A549 (cell line): ENCODE data around the gene PLEKHD1. TPM values are rescaled to one million over a fixed set of nuclear protein-coding genes. Genes with fewer than 3 reads are reported as not detected.

Experiments
- ATAC-seq, 2 experiments: fragments of 200-7000 bp in 1 of 2; fragments of >200 bp in 1 of 2; cut with Nextera tagmentation in 1 of 2; cut with Tn5 transposase in 1 of 2; 3 replicates each; pipeline versions ENCODE4 v1.8.0 to v1.9.1; 2018 to 2020; ENCODE audit warnings: mild to moderate bottlenecking in 1 of 2, moderate library complexity in 1 of 2
- CTCF ChIA-PET: fragments of 300-600 bp; sonication (Branson Sonifier 250); formaldehyde crosslinking; extraction: SDS; loops from one replicate; lab custom pipeline; 2021; ENCODE audit warnings: antibody characterized with exemption, inconsistent platforms; lab: Yijun Ruan, JAX
- POLR2A ChIA-PET: fragments of 350-600 bp; formaldehyde crosslinking; extraction: SDS; loops from one replicate; lab custom pipeline; 2021; ENCODE audit warnings: antibody characterized with exemption, inconsistent platforms; lab: Yijun Ruan, JAX
- DNase-seq, 2 experiments: peaks; one replicate each; pipeline versions ENCODE4 v3.0.0 to v3.0.0-alpha.2; 2011 to 2016; ENCODE audit warnings: low read depth in 1 of 2, low spot score in 1 of 2
- FAIRE-seq: peaks from 2 replicates; lab custom pipeline; 2011; peaks lifted over from hg19 to GRCh38; lab: Jason Lieb, UNC
- H3K27ac ChIP-seq, 2 experiments: fragments of >200 bp; sonication (Bioruptor Twin); formaldehyde crosslinking; 3 replicates each; pipeline ENCODE4 v1.5.1; 2016 to 2017
- H3K4me1 ChIP-seq: fragments of >200 bp; sonication (Bioruptor Twin); formaldehyde crosslinking; 3 replicates; pipeline ENCODE4 v1.6.1; 2016
- H3K4me2 ChIP-seq: fragments of >200 bp; sonication (Bioruptor Twin); formaldehyde crosslinking; 3 replicates; pipeline ENCODE4 v1.6.1; 2016
- H3K4me3 ChIP-seq: fragments of >200 bp; sonication (Bioruptor Twin); formaldehyde crosslinking; 3 replicates; pipeline ENCODE4 v1.5.1; 2016
- H3K9me3 ChIP-seq: fragments of >200 bp; sonication (Bioruptor Twin); formaldehyde crosslinking; 3 replicates; pipeline ENCODE4 v1.6.1; 2016
- CBX2 ChIP-seq: fragments of 200-600 bp; sonication (generic); IDR thresholded peaks from 2 replicates; pipeline ENCODE4 v1.6.1; 2016; ENCODE audit warnings: low read depth, mild to moderate bottlenecking, borderline replicate concordance
- CEBPB ChIP-seq, 2 experiments: fragments of >200 bp in 1 of 2; sonication (Bioruptor Twin) in 1 of 2; formaldehyde crosslinking in 1 of 2; IDR thresholded peaks; 2 replicates each; pipeline ENCODE4 v1.6.1; 2012 to 2016
- EHF ChIP-seq: fragments of 250-450 bp; sonication (Bioruptor Pico); IDR thresholded peaks from 2 replicates; pipeline ENCODE4 v1.5.0; 2020; ENCODE audit warnings: mild to moderate bottlenecking
- FOSB ChIP-seq: fragments of 250-450 bp; sonication (Bioruptor Pico); IDR thresholded peaks from 2 replicates; pipeline ENCODE4 v1.5.0; 2020; ENCODE audit warnings: mild to moderate bottlenecking, moderate library complexity
- GATA3 ChIP-seq: IDR thresholded peaks from 2 replicates; pipeline ENCODE4 v1.6.1; 2012; ENCODE audit warnings: borderline replicate concordance
- HES2 ChIP-seq: fragments of >200 bp; sonication (Bioruptor Twin); formaldehyde crosslinking; IDR thresholded peaks from 2 replicates; pipeline ENCODE4 v1.6.1; 2016
- HMGXB4 ChIP-seq: fragments of 250-450 bp; sonication (Bioruptor Pico); IDR thresholded peaks from 2 replicates; pipeline ENCODE4 v1.5.0; 2021; ENCODE audit warnings: mild to moderate bottlenecking, moderate library complexity, borderline replicate concordance
- HOXB5 ChIP-seq: fragments of 250-450 bp; sonication (Bioruptor Pico); IDR thresholded peaks from 2 replicates; pipeline ENCODE4 v1.5.0; 2020; ENCODE audit warnings: mild to moderate bottlenecking, moderate library complexity
- JUN ChIP-seq, 2 experiments: fragments of >200 bp; sonication (Bioruptor Twin); formaldehyde crosslinking; IDR thresholded peaks; 2 replicates in 1 of 2; 3 replicates in 1 of 2; pipeline ENCODE4 v1.6.1; 2016 to 2017
- JUNB ChIP-seq: fragments of >200 bp; sonication (Bioruptor Twin); formaldehyde crosslinking; IDR thresholded peaks from 2 replicates; pipeline ENCODE4 v1.6.1; 2016
- KDM5A ChIP-seq: fragments of 200-600 bp; sonication (generic); IDR thresholded peaks from 2 replicates; pipeline ENCODE4 v1.6.1; 2016; ENCODE audit warnings: antibody characterized with exemption, mild to moderate bottlenecking
- NFE2L2 ChIP-seq: fragments of 150-350 bp; conservative IDR thresholded peaks from 2 replicates; pipeline ENCODE4 v1.6.1; 2014; ENCODE audit warnings: low read length
- POLR2A ChIP-seq: IDR thresholded peaks from 2 replicates; pipeline ENCODE4 v1.6.1; 2012; ENCODE audit warnings: mild to moderate bottlenecking, low read length
- REST ChIP-seq: fragments of 200-600 bp; sonication (generic); IDR thresholded peaks from 2 replicates; pipeline ENCODE4 v1.6.1; 2016; ENCODE audit warnings: antibody characterized with exemption, mild to moderate bottlenecking, moderate library complexity
- RNF2 ChIP-seq: fragments of 200-600 bp; sonication (generic); IDR thresholded peaks from 2 replicates; pipeline ENCODE4 v1.6.1; 2016; ENCODE audit warnings: low read depth, mild to moderate bottlenecking, antibody characterized with exemption, moderate library complexity, borderline replicate concordance
- TFCP2L1 ChIP-seq: fragments of 250-450 bp; sonication (Bioruptor Pico); IDR thresholded peaks from 2 replicates; pipeline ENCODE4 v1.5.0; 2021; ENCODE audit warnings: mild to moderate bottlenecking
- ZC3H11A ChIP-seq: fragments of 450-650 bp; IDR thresholded peaks from 2 replicates; pipeline ENCODE4 v1.6.1; 2014; ENCODE audit warnings: antibody characterized with exemption, mild to moderate bottlenecking
- ZNF302 ChIP-seq: fragments of 250-450 bp; sonication (Bioruptor Pico); IDR thresholded peaks from 2 replicates; pipeline ENCODE4 v1.9.0; 2021; ENCODE audit warnings: inconsistent platforms, mild to moderate bottlenecking, moderate library complexity
- ZSCAN20 ChIP-seq: fragments of 250-450 bp; sonication (Bioruptor Pico); IDR thresholded peaks from 2 replicates; pipeline ENCODE4 v1.8.0; 2022; ENCODE audit warnings: mild to moderate bottlenecking, moderate library complexity
- WGBS: methylation state at CpG from one replicate; pipeline ENCODE4 v1.1.6; 2017; ENCODE audit errors: missing lambda C conversion rate; 5-methylcytosine and 5-hydroxymethylcytosine counted together
- polyA plus RNA-seq, 4 experiments: library from polyadenylated mRNA; depleted of rRNA in 3 of 4; stranded (reverse); fragments of >200 nt; fragmentation: RNase III in 1 of 4; extraction: RNeasy Plus Mini Kit Qiagen cat#74134 plus additional on column Dnase treatment in 1 of 4; gene quantifications; 2 replicates in 3 of 4; 3 replicates in 1 of 4; pipeline ENCODE4 v1.2.3, GENCODE V29; 2011 to 2017

The PLEKHD1 gene
- polyA plus RNA-seq, 2 of the 4 experiments (the other 2 are of a cell fraction), result 0.01 to 0.04 TPM

- H3K4me1 ChIP-seq, result no peaks in the 10 kb centered on the region
- no peak overlapping the region for H3K4me3 ChIP-seq
- ChIA-PET POLR2A (interaction anchor here (0.6 kb wide), 1 partner anchor 120 kb away, joined by 3 read pairs; the partner anchor contains the start of genes ERH and SLC39A9), CTCF (interaction anchor here (0.9 to 3.9 kb wide), 8 partner anchors 11 to 209 kb away, joined by 3 to 15 read pairs (median 7); no protein-coding TSS in a partner anchor)
- no peak; a peak in 1 of 6 replicates for ATAC-seq
- H3K27ac ChIP-seq, result no peak overlapping the region
- DNase-seq, result no peak
- no peaks in the 10 kb centered on the region for H3K9me3 ChIP-seq
- no peak for TF ChIP-seq GATA3
- no peak for TF ChIP-seq POLR2A
- no peak for TF ChIP-seq ZNF302 (CRISPR knock-in tag)
- TF ChIP-seq CEBPB (IDR thresholded peaks at IDR 0.05), result no peak
- TF ChIP-seq KDM5A, result no peak
- no peak overlapping the region for H3K4me2 ChIP-seq
- FAIRE-seq, result no peak
- 36% methylated on average over 4 of the region's 4 CpGs for WGBS
Measured at GRCh38 chr14:69518289-69519101, 34.0 kb downstream of the PLEKHD1 start.

GRCh38 chr14:69519204-69520100, 34.9 kb downstream of the PLEKHD1 start:
- H3K9me3 ChIP-seq, result no peaks in the 10 kb centered on the region
- no peaks in the 10 kb centered on the region for H3K4me1 ChIP-seq
- WGBS, result 65% methylated on average over 22 of the region's 22 CpGs
- CTCF ChIA-PET, result interaction anchor here (1.4 to 3.9 kb wide), 5 partner anchors 10 to 18 kb away, joined by 3 to 15 read pairs (median 7); no protein-coding TSS in a partner anchor
- no peak overlapping the region for H3K4me3 ChIP-seq
- TF ChIP-seq REST, result no peak
- TF ChIP-seq FOSB (CRISPR knock-in tag), result no peak
- no peak for TF ChIP-seq ZSCAN20 (CRISPR knock-in tag)
- TF ChIP-seq HOXB5 (CRISPR knock-in tag), result no peak
- no peak for TF ChIP-seq HMGXB4 (CRISPR knock-in tag)
- TF ChIP-seq NFE2L2, result no peak
- no peak for TF ChIP-seq POLR2A
- TF ChIP-seq JUN (IDR thresholded peaks at IDR 0.05), result no peak
- TF ChIP-seq CBX2, result no peak
- no peak overlapping the region for H3K4me2 ChIP-seq
- DNase-seq (no peak), FAIRE-seq (no peak), ATAC-seq (peak in 1 of 2 experiments; percentile 32; a peak in 2 of 6 replicates)
- POLR2A ChIA-PET, result no interaction called here
- no peak overlapping the region for H3K27ac ChIP-seq

GRCh38 chr14:69522026-69522425, 37.5 kb downstream of the PLEKHD1 start:
- no peak for DNase-seq
- TF ChIP-seq JUNB (no peak), HES2 (no peak), KDM5A (no peak), EHF (no peak), TFCP2L1 (CRISPR knock-in tag) (no peak), RNF2 (no peak), ZC3H11A (no peak)
- FAIRE-seq, result no peak

More at GRCh38 chr14:69522026-69522425, 37.5 kb downstream of the PLEKHD1 start:
- ChIA-PET CTCF (interaction anchor here (1.6 to 1.9 kb wide), 3 partner anchors 16 to 205 kb away, joined by 3 to 7 read pairs (median 5); no protein-coding TSS in a partner anchor), POLR2A (no interaction called here)
- Histone ChIP-seq H3K4me2 (no peak overlapping the region), H3K4me1 (no peaks in the 10 kb centered on the region), H3K4me3 (no peak overlapping the region), H3K27ac (no peak overlapping the region), H3K9me3 (no peaks in the 10 kb centered on the region)
- 57% methylated on average over 6 of the region's 6 CpGs for WGBS
- no peak for ATAC-seq
